ENCODE measurements around the gene KIF11. TPM values are rescaled to one million over a fixed set of nuclear protein-coding genes. Genes with fewer than 3 reads are reported as not detected.
A peak's percentile ranks its signal among the peaks of the same experiment; 100 is the strongest.

KIF11 gene
- total RNA-seq, 1 experiment from 2014 or later = 37.7 TPM

- Mint-ChIP-seq H3K36me3 (ENCODE audit: insufficient read depth, unreplicated experiment) (no peaks in the 10 kb centered on the region), H3K27ac (ENCODE audit: unreplicated experiment) (no peak overlapping the region), H3K4me3 (ENCODE audit: unreplicated experiment) (peak overlapping the region; percentile 77), H3K27me3 (ENCODE audit: insufficient read depth, unreplicated experiment) (no peaks in the 10 kb centered on the region), H3K9me3 (ENCODE audit: unreplicated experiment) (no peaks in the 10 kb centered on the region), H3K4me1 (ENCODE audit: low read depth, unreplicated experiment) (no peaks in the 10 kb centered on the region)
- CTCF ChIA-PET = interaction anchor here (0.6 kb wide), 1 partner anchor 171 kb away, joined by 3 read pairs; no protein-coding TSS in a partner anchor
- POLR2A ChIA-PET = no interaction called here
- intact Hi-C loops (cut with micrococcal nuclease; ENCODE audit: unreplicated experiment) = no loop called here
- Histone ChIP-seq H3K36me3 (ENCODE audit: control insufficient read depth, insufficient read depth, low read length) (no peaks in the 10 kb centered on the region; the same call in 1 of the 2 replicates), H3K4me1 (peaks cover 9% of the 10 kb centered on the region), H3K4me3 (ENCODE audit: low read depth, low read length) (peak overlapping the region; percentile 87), H3K9me3 (no peaks in the 10 kb centered on the region), H3K27me3 (replicated peaks; ENCODE audit: control insufficient read depth, insufficient read depth, low read length) (no peaks in the 10 kb centered on the region)
- no peak for DNase-seq
- TF ChIP-seq, protein P1, sequence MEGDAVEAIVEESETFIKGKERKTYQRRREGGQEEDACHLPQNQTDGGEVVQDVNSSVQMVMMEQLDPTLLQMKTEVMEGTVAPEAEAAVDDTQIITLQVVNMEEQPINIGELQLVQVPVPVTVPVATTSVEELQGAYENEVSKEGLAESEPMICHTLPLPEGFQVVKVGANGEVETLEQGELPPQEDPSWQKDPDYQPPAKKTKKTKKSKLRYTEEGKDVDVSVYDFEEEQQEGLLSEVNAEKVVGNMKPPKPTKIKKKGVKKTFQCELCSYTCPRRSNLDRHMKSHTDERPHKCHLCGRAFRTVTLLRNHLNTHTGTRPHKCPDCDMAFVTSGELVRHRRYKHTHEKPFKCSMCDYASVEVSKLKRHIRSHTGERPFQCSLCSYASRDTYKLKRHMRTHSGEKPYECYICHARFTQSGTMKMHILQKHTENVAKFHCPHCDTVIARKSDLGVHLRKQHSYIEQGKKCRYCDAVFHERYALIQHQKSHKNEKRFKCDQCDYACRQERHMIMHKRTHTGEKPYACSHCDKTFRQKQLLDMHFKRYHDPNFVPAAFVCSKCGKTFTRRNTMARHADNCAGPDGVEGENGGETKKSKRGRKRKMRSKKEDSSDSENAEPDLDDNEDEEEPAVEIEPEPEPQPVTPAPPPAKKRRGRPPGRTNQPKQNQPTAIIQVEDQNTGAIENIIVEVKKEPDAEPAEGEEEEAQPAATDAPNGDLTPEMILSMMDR (IDR thresholded peaks at IDR 0.05; ENCODE audit: insufficient read depth in 1 of 2, low read depth in 1 of 2, low read length in 1 of 2, severe bottlenecking in 1 of 2, unreplicated experiment in 1 of 2) = no peak
- no TSS peak for BruUV-seq (replicated peaks)
Observed at GRCh38 chr10:92688573-92688926, 95.6 kb downstream of the KIF11 start.

GRCh38 chr10:92688927-92689662 is 96.2 kb downstream of the KIF11 start:
- TF ChIP-seq, protein P1 (IDR thresholded peaks at IDR 0.05; ENCODE audit: insufficient read depth in 1 of 2, low read depth in 1 of 2, low read length in 1 of 2, severe bottlenecking in 1 of 2, unreplicated experiment in 1 of 2) = no peak
- ChIA-PET CTCF (interaction anchor here (0.6 kb wide), 1 partner anchor 170 kb away, joined by 3 read pairs; no protein-coding TSS in a partner anchor), POLR2A (interaction anchor here (0.5 kb wide), 1 partner anchor 160 kb away, joined by 5 read pairs; no protein-coding TSS in a partner anchor)
- no peaks in the 10 kb centered on the region for H3K27me3 Mint-ChIP-seq (ENCODE audit: insufficient read depth, unreplicated experiment)
- H3K36me3 Mint-ChIP-seq (ENCODE audit: insufficient read depth, unreplicated experiment) = no peaks in the 10 kb centered on the region
- H3K4me1 Mint-ChIP-seq (ENCODE audit: low read depth, unreplicated experiment) = peaks cover 1% of the 10 kb centered on the region
- H3K27me3 ChIP-seq (replicated peaks; ENCODE audit: control insufficient read depth, insufficient read depth, low read length) = no peaks in the 10 kb centered on the region
- H3K4me3 Mint-ChIP-seq (ENCODE audit: unreplicated experiment) = peak overlapping the region; percentile 77
- no peaks in the 10 kb centered on the region; the same call in 1 of the 2 replicates for H3K36me3 ChIP-seq (ENCODE audit: control insufficient read depth, insufficient read depth, low read length)
- intact Hi-C loops (cut with micrococcal nuclease; ENCODE audit: unreplicated experiment) = loop anchor here (1.0 kb wide), 1 partner anchor 191 kb away; no protein-coding TSS in a partner anchor
- H3K9me3 ChIP-seq = no peaks in the 10 kb centered on the region
- no TSS peak for BruUV-seq (replicated peaks)
- peak overlapping the region; percentile 87 for H3K4me3 ChIP-seq (ENCODE audit: low read depth, low read length)
- peak; percentile 45 to 53 for DNase-seq
- no peaks in the 10 kb centered on the region for H3K9me3 Mint-ChIP-seq (ENCODE audit: unreplicated experiment)
- H3K27ac Mint-ChIP-seq (ENCODE audit: unreplicated experiment) = no peak overlapping the region
- peaks cover 12% of the 10 kb centered on the region for H3K4me1 ChIP-seq

DNA sequence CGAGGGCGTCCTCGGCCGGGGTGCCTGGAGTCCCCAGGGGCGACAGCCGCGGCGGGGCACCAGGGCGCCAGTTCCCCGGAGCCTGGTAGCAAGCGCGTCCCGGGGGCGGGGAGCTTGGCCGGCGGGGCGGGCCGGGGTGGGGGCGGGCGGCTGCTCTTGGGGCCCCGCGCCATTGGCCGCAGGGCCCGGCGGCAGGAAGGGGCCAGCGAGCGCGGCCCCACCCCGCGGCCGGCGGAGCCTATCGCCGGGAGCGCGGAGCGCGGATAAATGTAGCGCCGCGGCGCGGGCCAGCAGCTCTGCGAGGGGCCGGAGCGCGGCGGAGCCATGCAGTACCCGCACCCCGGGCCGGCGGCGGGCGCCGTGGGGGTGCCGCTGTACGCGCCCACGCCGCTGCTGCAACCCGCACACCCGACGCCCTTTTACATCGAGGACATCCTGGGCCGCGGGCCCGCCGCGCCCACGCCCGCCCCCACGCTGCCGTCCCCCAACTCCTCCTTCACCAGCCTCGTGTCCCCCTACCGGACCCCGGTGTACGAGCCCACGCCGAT is 96.8 kb downstream of the KIF11 start, which contains the start of gene HHEX:
HHEX (plus strand) TSS at position 293 of the 548 bp plus-strand sequence; CDS start at position 325, 32 bp downstream.
- intact Hi-C loops (cut with micrococcal nuclease; ENCODE audit: unreplicated experiment) = loop anchor here (1.0 to 10.0 kb wide), 2 partner anchors 125 to 191 kb away; no protein-coding TSS in a partner anchor
- ChIA-PET POLR2A (interaction anchor here (0.5 kb wide), 1 partner anchor 159 kb away, joined by 5 read pairs; no protein-coding TSS in a partner anchor), CTCF (no interaction called here)
- Mint-ChIP-seq H3K36me3 (ENCODE audit: insufficient read depth, unreplicated experiment) (no peaks in the 10 kb centered on the region), H3K27ac (ENCODE audit: unreplicated experiment) (no peak within 1 kb of the TSS), H3K4me3 (ENCODE audit: unreplicated experiment) (peak within 1 kb of the TSS; percentile 77), H3K9me3 (ENCODE audit: unreplicated experiment) (no peaks in the 10 kb centered on the region), H3K4me1 (ENCODE audit: low read depth, unreplicated experiment) (peaks cover 7% of the 10 kb centered on the region), H3K27me3 (ENCODE audit: insufficient read depth, unreplicated experiment) (no peaks in the 10 kb centered on the region)
- TF ChIP-seq, protein P1 (IDR thresholded peaks at IDR 0.05; ENCODE audit: insufficient read depth in 1 of 2, low read depth in 1 of 2, low read length in 1 of 2, severe bottlenecking in 1 of 2, unreplicated experiment in 1 of 2) = no peak
- no peaks in the 10 kb centered on the region for H3K27me3 ChIP-seq (replicated peaks; ENCODE audit: control insufficient read depth, insufficient read depth, low read length)
- no peaks in the 10 kb centered on the region; the same call in 1 of the 2 replicates for H3K36me3 ChIP-seq (ENCODE audit: control insufficient read depth, insufficient read depth, low read length)
- no peaks in the 10 kb centered on the region for H3K9me3 ChIP-seq
- no TSS peak for BruUV-seq (replicated peaks)
- H3K4me1 ChIP-seq = peaks cover 15% of the 10 kb centered on the region
- DNase-seq = peak; percentile 38 to 64
- peak within 1 kb of the TSS; percentile 87 for H3K4me3 ChIP-seq (ENCODE audit: low read depth, low read length)

All from Caco-2 (cell line).